PC-3 (cell line): ENCODE data around the gene MAPK13.

Experiments used
- CTCF ChIP-seq: fragments of 300-600 bp; sonication (generic); conservative IDR thresholded peaks from 2 replicates; pipeline ENCODE4 v1.5.1; 2017; ENCODE audit warnings: antibody characterized with exemption, low read depth, mild to moderate bottlenecking, low read length
- EZH2 ChIP-seq: fragments of 300-600 bp; sonication (generic); IDR thresholded peaks from one replicate; pipeline ENCODE4 v1.6.1; 2017; ENCODE audit warnings: antibody characterized with exemption, mild to moderate bottlenecking, low read length; ENCODE audit not compliant: unreplicated experiment
- EZH2phosphoT487 ChIP-seq: fragments of 300-600 bp; sonication (generic); IDR thresholded peaks from 2 replicates; pipeline ENCODE4 v1.6.1; 2018; ENCODE audit warnings: mild to moderate bottlenecking, antibody characterized with exemption, low read length, borderline replicate concordance

GRCh38 chr6:36120018-36120417 lies 10.3 kb upstream of the MAPK13 start:
- TF ChIP-seq CTCF (no peak), EZH2 (no peak), EZH2phosphoT487 (no peak)
